Astrocyte (in vitro differentiated cells and primary cell): ENCODE results near the gene CEP131.

Source experiments
- CTCF ChIP-seq: IDR thresholded peaks from 2 replicates; pipeline ENCODE4 v1.5.1; 2011; ENCODE audit warnings: low read depth, mild to moderate bottlenecking, inconsistent platforms, low read length, moderate library complexity; ENCODE audit not compliant: insufficient read depth
- EZH2 ChIP-seq: IDR thresholded peaks from 2 replicates; pipeline ENCODE4 v1.6.1; 2012; ENCODE audit warnings: mild to moderate bottlenecking, low read length, inconsistent platforms; ENCODE audit not compliant: insufficient read depth

DNA sequence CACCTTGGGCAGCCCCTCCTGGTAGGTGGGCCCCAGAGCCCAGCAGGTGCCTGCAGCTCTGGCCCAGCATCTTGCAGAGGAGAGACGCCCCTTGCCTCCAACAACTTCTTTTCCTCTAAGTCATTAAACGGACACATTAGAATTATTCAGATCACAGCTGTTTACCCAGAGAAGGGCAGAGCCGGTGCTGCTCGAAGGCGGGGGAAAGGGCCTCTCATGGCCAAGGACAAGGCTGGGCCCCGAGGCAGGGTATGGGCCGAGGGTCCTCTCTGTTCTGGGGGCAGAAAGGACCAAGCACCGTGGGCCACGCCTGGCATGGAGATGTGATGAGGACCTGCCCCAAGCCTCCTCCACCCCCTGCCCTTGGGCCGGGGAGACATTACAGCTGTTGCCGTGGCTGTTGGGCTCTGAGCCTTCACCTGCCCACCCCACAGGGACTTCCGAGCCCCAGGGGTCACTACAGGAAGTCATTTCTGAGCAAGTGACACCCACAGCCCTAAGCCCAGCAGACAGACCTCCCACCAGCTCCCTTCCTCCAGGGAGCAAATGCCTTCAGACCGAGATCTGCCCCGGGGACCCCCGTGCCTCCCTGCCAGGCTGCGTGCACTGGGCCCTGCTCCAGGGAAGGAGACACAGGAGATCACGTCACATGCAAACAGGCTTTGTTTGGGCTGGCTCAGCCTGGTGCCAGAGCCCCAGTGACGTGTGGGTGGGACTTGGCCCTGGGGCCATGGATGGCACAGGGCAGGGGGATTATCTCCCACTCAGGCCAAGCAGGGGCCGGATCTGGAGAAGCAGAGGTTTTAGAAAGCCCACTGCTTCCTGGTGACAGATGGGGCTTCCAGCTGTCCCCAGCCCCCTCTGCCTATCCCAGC is 58.2 kb downstream of the CEP131 start:
- no peak for TF ChIP-seq CTCF
- peak; percentile 6 for TF ChIP-seq EZH2
